BLaER1 (cell line): ENCODE measurements around the gene BATF2.

ENCODE experiments used
- H3K27ac ChIP-seq: shearing (Covaris generic); formaldehyde crosslinking; 2 replicates; pipeline ENCODE4 v1.8.1; 2022
- H3K27me3 ChIP-seq: shearing (Covaris generic); formaldehyde crosslinking; 2 replicates; pipeline ENCODE4 v1.8.1; 2022
- H3K36me3 ChIP-seq: shearing (Covaris generic); formaldehyde crosslinking; 2 replicates; pipeline ENCODE4 v1.8.1; 2022
- H3K4me1 ChIP-seq: shearing (Covaris generic); formaldehyde crosslinking; 2 replicates; pipeline ENCODE4 v1.8.1; 2022
- H3K4me2 ChIP-seq: shearing (Covaris generic); formaldehyde crosslinking; 2 replicates; pipeline ENCODE4 v1.8.1; 2022
- H3K4me3 ChIP-seq: shearing (Covaris generic); formaldehyde crosslinking; 2 replicates; pipeline ENCODE4 v1.8.1; 2022
- H3K9ac ChIP-seq: shearing (Covaris generic); formaldehyde crosslinking; 2 replicates; pipeline ENCODE4 v1.8.1; 2022
- H3K9me3 ChIP-seq: shearing (Covaris generic); formaldehyde crosslinking; 2 replicates; pipeline ENCODE4 v1.8.1; 2022
- H4K20me1 ChIP-seq: shearing (Covaris generic); formaldehyde crosslinking; 2 replicates; pipeline ENCODE4 v1.8.1; 2022
- Cebpa-rat ChIP-seq: shearing (Covaris generic); IDR thresholded peaks from 2 replicates; pipeline ENCODE4 v1.8.1; 2022

BATF2 gene

DNA sequence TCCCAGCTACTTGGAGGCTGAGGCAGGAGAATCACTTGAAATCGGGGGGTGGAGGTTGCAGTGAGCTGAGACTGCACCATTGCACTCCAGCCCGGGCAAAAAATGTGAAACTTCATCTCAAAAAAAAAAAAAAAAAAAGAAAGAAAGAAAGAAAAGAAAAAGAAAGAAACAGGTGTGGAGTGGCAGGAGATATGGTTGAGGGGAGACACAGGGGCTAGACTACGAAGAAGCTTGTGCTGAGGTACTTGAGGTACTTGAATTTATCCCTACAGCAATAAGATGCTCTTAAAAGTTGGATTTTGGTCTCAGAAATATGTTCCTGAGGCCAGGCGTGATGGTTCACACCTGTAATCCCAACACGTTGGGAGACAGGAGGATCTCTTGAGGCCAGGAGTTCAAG is 22.6 kb downstream of the BATF2 start:
- peaks cover 25% of the 10 kb centered on the region for H3K4me1 ChIP-seq
- H3K4me3 ChIP-seq = no peak overlapping the region
- H3K4me2 ChIP-seq = no peak overlapping the region
- no peak overlapping the region for H3K9ac ChIP-seq
- no peaks in the 10 kb centered on the region for H3K9me3 ChIP-seq
- no peak overlapping the region for H3K27ac ChIP-seq
- peaks cover 9% of the 10 kb centered on the region; the same call in 1 of the 2 replicates for H3K27me3 ChIP-seq
- H4K20me1 ChIP-seq = no peaks in the 10 kb centered on the region
- TF ChIP-seq Cebpa-rat = no peak
- no peaks in the 10 kb centered on the region for H3K36me3 ChIP-seq

DNA sequence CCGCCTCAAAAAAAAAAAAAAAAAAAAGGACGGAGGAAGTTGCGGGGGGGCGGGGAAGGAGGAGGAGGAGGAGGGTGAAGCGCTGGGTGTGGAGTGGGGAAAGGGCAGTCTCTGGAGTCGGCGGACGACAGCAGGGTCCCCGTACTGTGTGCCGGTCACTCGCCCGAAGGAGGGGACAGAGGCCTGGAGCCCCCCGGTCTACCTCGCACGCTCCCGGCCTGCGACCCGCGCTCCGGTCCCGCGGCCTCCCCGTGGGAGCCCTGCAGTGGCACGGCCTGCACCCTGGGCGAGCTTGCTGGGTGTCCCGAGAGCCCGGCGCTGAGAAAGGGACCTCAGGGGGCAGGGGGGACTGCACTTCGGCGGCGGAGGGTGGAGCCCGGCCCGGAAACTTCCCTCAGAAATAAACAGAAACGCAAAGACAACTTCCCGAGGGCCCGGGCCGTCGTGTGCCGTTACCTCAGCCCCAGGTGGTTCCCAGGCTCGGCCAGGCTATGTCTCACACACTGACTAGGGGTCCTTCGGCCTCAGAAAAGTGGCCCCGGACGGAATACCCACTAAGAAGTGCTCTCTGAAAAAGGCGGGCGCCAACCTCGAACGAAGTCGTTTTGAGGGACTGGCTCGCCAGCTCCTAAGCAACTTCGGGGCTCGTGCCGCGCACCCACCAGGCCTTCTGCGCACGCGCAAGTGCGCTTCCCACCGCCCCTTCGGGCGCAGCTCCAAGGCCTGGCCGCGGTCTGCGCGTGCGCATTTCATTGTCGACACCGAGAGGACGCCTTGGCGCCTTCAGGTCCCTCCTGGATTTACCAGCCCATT is 25.1 kb downstream of the BATF2 start, which contains the start of gene MAJIN:
Gene MAJIN (minus strand): TSS at position 688 of the 813 bp plus-strand sequence. CDS start 12,703 bp downstream, outside the sequence.
- Histone ChIP-seq H3K9ac (no peak within 1 kb of the TSS), H3K27ac (no peak within 1 kb of the TSS), H3K9me3 (no peaks in the 10 kb centered on the region), H4K20me1 (no peaks in the 10 kb centered on the region), H3K36me3 (no peaks in the 10 kb centered on the region), H3K4me1 (peaks cover 25% of the 10 kb centered on the region), H3K4me3 (no peak within 1 kb of the TSS), H3K27me3 (peaks cover 9% of the 10 kb centered on the region; the same call in 1 of the 2 replicates), H3K4me2 (peak within 1 kb of the TSS; percentile 54)
- TF ChIP-seq Cebpa-rat = no peak

DNA sequence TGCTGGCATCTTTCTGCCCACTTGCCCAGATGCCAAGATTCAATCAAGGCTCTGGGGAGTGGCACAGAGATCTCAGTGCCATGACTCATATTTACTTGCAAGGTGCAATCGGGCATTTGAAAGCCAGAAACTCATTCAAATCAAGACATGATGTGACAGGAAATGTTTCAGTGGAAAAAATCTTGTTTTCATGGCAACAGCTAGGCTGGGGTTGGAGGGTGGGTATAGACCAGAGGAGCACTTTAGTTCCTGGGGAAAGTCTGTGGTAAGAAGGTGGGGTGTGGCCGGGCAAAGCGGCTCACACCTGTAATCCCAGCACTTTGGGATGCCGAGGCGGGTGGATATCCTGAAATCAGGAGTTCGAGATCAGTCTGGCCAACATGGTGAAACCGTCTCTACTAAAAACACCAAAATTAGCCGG is 26.0 kb downstream of the BATF2 start:
- Histone ChIP-seq H3K9ac (no peak overlapping the region), H3K9me3 (no peaks in the 10 kb centered on the region), H3K27me3 (peaks cover 9% of the 10 kb centered on the region; the same call in 1 of the 2 replicates), H3K4me1 (peaks cover 25% of the 10 kb centered on the region), H3K36me3 (no peaks in the 10 kb centered on the region), H3K4me2 (peak overlapping the region; percentile 54; the same call in 1 of the 2 replicates), H4K20me1 (no peaks in the 10 kb centered on the region), H3K4me3 (no peak overlapping the region), H3K27ac (no peak overlapping the region)
- TF ChIP-seq Cebpa-rat = no peak

DNA sequence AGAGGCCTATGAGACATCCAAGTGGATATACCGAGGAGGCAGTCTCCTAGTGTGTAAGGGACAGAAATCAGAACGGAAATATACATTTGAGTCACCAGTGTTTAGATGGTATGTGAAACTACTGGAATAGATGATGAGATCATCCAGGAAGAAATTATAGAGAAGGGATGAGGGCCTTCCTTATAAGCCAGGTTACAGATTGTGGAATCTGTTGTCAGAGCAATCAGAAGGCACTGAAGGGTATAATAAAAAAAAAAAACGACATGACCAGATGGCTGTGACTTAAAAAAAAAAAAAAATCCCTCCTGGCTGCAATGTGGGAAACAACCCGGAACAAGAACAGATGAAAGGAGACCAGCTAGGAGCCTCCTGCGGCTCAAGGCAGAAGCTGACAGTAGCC is 27.6 kb downstream of the BATF2 start:
- H3K4me2 ChIP-seq = no peak overlapping the region
- TF ChIP-seq Cebpa-rat = no peak
- H3K36me3 ChIP-seq = no peaks in the 10 kb centered on the region
- H3K9me3 ChIP-seq = no peaks in the 10 kb centered on the region
- peaks cover 22% of the 10 kb centered on the region for H3K4me1 ChIP-seq
- H4K20me1 ChIP-seq = no peaks in the 10 kb centered on the region
- H3K27me3 ChIP-seq = peaks cover 9% of the 10 kb centered on the region; the same call in 1 of the 2 replicates
- H3K27ac ChIP-seq = no peak overlapping the region
- H3K9ac ChIP-seq = no peak overlapping the region
- H3K4me3 ChIP-seq = no peak overlapping the region

DNA sequence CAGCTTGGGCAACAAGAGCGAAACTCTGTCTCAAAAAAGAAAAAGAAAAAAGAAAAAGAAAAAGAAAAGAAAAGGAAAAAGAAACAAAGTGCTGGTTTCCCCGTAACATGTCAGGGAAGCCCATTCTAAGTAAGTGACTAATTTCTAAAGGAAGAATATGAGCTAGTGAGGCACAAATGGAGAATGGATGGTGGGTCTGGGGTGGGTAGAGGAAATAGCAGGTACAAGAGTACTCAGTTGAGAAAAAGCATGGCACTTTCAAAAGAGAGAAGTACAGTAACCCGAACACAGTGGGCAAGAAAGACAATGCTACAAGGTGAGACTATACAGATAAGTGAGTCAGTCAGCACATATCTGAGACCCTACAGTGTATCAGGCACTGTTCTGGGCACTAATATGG is 29.4 kb downstream of the BATF2 start:
- Histone ChIP-seq H3K36me3 (no peaks in the 10 kb centered on the region), H3K4me2 (no peak overlapping the region), H4K20me1 (no peaks in the 10 kb centered on the region), H3K4me3 (no peak overlapping the region), H3K9me3 (no peaks in the 10 kb centered on the region), H3K9ac (no peak overlapping the region), H3K4me1 (peaks cover 17% of the 10 kb centered on the region), H3K27me3 (peaks cover 9% of the 10 kb centered on the region; the same call in 1 of the 2 replicates), H3K27ac (no peak overlapping the region)
- TF ChIP-seq Cebpa-rat = no peak

DNA sequence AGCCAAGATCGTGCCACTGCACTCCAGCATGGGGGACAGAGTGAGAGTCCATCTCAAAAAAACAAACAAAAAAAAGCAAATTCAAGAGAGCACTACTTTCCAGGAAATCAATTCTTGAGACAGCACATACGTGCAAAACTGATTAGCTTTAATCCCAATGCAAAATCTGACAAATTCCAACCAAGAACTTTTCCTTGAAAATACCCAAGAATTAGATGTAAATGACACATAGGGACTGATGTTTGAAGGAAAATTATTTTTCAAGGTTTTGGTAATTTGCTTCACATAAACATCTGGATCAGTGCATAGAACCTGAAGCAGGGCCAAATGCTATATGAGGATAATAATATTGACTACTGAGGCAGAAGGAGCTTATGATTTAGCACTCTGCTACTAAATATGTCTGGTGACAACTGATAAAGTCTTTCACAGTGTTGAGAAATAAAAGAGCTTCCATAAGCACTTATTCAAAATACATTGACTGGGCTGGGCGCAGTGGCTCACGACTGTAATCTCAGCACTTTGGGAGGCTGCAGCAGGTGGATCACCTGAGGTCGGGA is 33.6 kb downstream of the BATF2 start:
- Histone ChIP-seq H3K36me3 (no peaks in the 10 kb centered on the region), H3K27me3 (no peaks in the 10 kb centered on the region), H3K4me3 (no peak overlapping the region), H3K9me3 (no peaks in the 10 kb centered on the region), H3K9ac (no peak overlapping the region), H3K4me2 (no peak overlapping the region), H4K20me1 (no peaks in the 10 kb centered on the region), H3K4me1 (peaks cover 6% of the 10 kb centered on the region), H3K27ac (no peak overlapping the region)
- no peak for TF ChIP-seq Cebpa-rat

DNA sequence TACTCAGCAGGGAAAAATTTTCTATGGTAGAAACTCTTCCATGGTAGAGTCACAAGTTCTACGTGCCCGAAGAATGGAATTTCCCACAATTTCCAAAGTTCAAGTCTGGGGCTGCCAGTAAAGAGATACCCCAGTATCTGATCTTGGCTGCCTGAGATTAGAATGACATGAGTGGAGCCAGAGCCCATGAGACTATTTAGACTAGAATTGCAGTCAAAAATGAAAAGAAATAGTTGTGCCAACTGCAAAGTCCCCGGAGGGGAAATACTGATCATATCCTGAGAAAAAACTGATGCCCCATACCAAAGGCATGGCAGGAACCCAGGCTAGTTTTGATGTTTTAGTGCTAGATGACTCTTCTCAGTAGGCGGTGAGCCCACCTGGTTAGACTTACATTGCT is 36.1 kb downstream of the BATF2 start:
- no peak overlapping the region for H3K27ac ChIP-seq
- no peaks in the 10 kb centered on the region for H3K27me3 ChIP-seq
- no peaks in the 10 kb centered on the region for H3K36me3 ChIP-seq
- H4K20me1 ChIP-seq = no peaks in the 10 kb centered on the region
- H3K4me2 ChIP-seq = no peak overlapping the region
- H3K4me3 ChIP-seq = no peak overlapping the region
- TF ChIP-seq Cebpa-rat = no peak
- H3K9ac ChIP-seq = no peak overlapping the region
- peaks cover 6% of the 10 kb centered on the region for H3K4me1 ChIP-seq
- no peaks in the 10 kb centered on the region for H3K9me3 ChIP-seq

DNA sequence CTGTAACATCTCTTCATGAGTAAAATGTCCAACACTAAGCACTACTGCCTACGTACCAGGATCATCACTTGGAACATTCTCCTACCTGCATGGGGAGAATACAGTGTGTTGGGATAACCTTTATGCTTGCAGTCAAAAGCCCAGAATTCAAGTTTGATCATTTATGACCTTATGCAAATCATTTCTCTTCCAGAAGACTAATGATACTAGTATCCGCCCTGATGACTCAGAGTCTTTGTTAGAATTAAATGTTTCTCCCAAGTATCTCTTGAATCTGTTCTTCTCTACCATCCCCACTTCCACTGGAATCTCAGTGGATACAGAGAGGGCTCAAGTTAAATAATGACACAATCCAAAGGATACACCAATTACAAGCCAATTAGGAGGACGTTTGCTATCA is 37.3 kb downstream of the BATF2 start:
- Histone ChIP-seq H3K9me3 (no peaks in the 10 kb centered on the region), H3K36me3 (no peaks in the 10 kb centered on the region), H3K9ac (no peak overlapping the region), H3K4me1 (peaks cover 6% of the 10 kb centered on the region), H3K4me3 (no peak overlapping the region), H3K27ac (no peak overlapping the region), H3K27me3 (no peaks in the 10 kb centered on the region), H3K4me2 (no peak overlapping the region), H4K20me1 (no peaks in the 10 kb centered on the region)
- no peak for TF ChIP-seq Cebpa-rat

DNA sequence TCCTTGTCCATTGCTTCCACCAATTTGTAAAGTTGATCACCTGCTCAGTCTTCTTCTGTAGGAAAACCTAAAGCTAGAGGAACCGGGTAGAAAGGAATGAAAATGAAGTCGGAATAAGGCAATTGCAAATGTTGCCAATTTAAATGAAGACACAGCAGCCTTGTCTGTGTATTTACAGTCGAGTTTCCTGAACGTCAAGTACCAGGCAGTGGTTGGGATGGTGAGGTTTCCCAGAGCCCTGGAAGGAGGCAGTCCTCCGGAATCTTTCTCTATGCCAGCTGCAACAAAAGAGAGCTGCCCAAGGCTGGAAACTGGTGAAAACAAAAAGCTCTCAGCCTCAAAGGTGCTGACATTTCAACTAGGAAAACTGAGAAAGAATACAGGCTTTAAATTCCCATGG is 42.6 kb downstream of the BATF2 start:
- Histone ChIP-seq H3K4me2 (no peak overlapping the region), H3K36me3 (no peaks in the 10 kb centered on the region), H3K9ac (no peak overlapping the region), H3K27ac (no peak overlapping the region), H4K20me1 (no peaks in the 10 kb centered on the region), H3K4me1 (no peaks in the 10 kb centered on the region), H3K9me3 (no peaks in the 10 kb centered on the region), H3K4me3 (no peak overlapping the region), H3K27me3 (no peaks in the 10 kb centered on the region)
- no peak for TF ChIP-seq Cebpa-rat

DNA sequence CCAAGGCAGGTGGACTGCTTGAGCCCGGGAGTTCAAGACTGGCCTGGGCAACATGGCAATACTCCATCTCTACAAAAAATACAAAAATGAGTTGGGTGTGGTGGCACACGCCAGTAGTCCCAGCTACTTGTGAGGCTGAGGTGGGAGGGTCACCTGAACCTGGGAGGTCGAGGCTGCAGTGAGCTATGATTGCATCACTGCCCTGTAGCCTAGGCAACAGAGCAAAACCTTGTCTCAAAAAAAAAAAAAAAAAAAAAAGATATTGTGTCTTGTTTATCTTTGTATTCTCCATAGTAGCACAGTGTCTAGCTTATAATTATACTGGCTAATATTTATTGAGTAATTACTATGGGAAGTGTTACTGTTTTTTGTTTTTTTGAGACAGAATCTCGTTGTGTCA is 45.2 kb downstream of the BATF2 start:
- H3K4me2 ChIP-seq = no peak overlapping the region
- H3K36me3 ChIP-seq = no peaks in the 10 kb centered on the region
- H3K4me3 ChIP-seq = no peak overlapping the region
- no peak overlapping the region for H3K9ac ChIP-seq
- H3K4me1 ChIP-seq = no peaks in the 10 kb centered on the region
- H3K27ac ChIP-seq = no peak overlapping the region
- no peaks in the 10 kb centered on the region for H3K27me3 ChIP-seq
- H4K20me1 ChIP-seq = no peaks in the 10 kb centered on the region
- TF ChIP-seq Cebpa-rat = no peak
- no peaks in the 10 kb centered on the region for H3K9me3 ChIP-seq
